ENCODE measurements around the gene RPRD1A. TPM values are rescaled to one million over a fixed set of nuclear protein-coding genes. Genes with fewer than 3 reads are reported as not detected.

RPRD1A gene
- total and polyA plus RNA-seq, 2 of the 4 experiments (the other 2 are of a cell fraction), result 23.3 to 27.2 TPM

- TF ChIP-seq MAZ (IDR thresholded peaks at IDR 0.05; ENCODE audit: borderline replicate concordance, low read depth, low read length) (no peak), RCOR1 (IDR thresholded peaks at IDR 0.05; ENCODE audit: insufficient replicate concordance, low read length) (no peak), POLR2A (IDR thresholded peaks at IDR 0.05; ENCODE audit: low read depth, low read length) (no peak), MAFK (IDR thresholded peaks at IDR 0.05; ENCODE audit: low read depth, low read length) (no peak), CTCF (conservative IDR thresholded peaks at IDR 0.05; ENCODE audit: low read depth, low read length) (no peak), SMC3 (IDR thresholded peaks at IDR 0.05; ENCODE audit: low read depth, low read length) (no peak), RAD21 (IDR thresholded peaks at IDR 0.05; ENCODE audit: low read length) (no peak), BHLHE40 (IDR thresholded peaks at IDR 0.05; ENCODE audit: low read depth, low read length) (no peak), CEBPB (IDR thresholded peaks at IDR 0.05; ENCODE audit: low read depth, low read length) (no peak), FOS (IDR thresholded peaks at IDR 0.05; ENCODE audit: low read depth, low read length) (no peak), ELK1 (IDR thresholded peaks at IDR 0.05; ENCODE audit: borderline replicate concordance, low read depth, low read length) (no peak), NFE2L2 (IDR thresholded peaks at IDR 0.05; ENCODE audit: low read depth, low read length) (no peak), MXI1 (IDR thresholded peaks at IDR 0.05; ENCODE audit: borderline replicate concordance, low read depth, low read length) (no peak), CHD1 (IDR thresholded peaks at IDR 0.05; ENCODE audit: low read depth, low read length) (no peak), RFX5 (IDR thresholded peaks at IDR 0.05; ENCODE audit: low read depth, low read length) (no peak), USF2 (IDR thresholded peaks at IDR 0.05; ENCODE audit: low read depth, low read length) (no peak)
- ChIA-PET POLR2A (ENCODE audit: unreplicated experiment) (no interaction called here), CTCF (no interaction called here)
- Histone ChIP-seq H2AK9ac (replicated peaks; ENCODE audit: low read depth, low read length, poor library complexity) (no peak overlapping the region), H3K27ac (ENCODE audit: insufficient read depth, low read length) (no peak overlapping the region), H4K91ac (ENCODE audit: insufficient read depth, low read depth, low read length) (no peak overlapping the region), H4K8ac (ENCODE audit: low read depth in 2 of 2, low read length in 2 of 2) (no peak overlapping the region), H2BK120ac (ENCODE audit: low read depth, low read length) (no peak overlapping the region), H3K4me2 (ENCODE audit: low read depth, low read length) (no peak overlapping the region), H2AK5ac (ENCODE audit: low read depth, low read length) (no peak overlapping the region), H3K36me3 (ENCODE audit: control insufficient read depth, insufficient read depth, low read length) (no peaks in the 10 kb centered on the region), H3K4ac (ENCODE audit: low read depth, low read length) (no peak overlapping the region), H3K4me1 (ENCODE audit: control insufficient read depth, insufficient read depth, low read length) (peaks cover 1% of the 10 kb centered on the region; the same call in 1 of the 2 replicates), H3K9me3 (ENCODE audit: control insufficient read depth, insufficient read depth, low read length) (peaks cover 5% of the 10 kb centered on the region; the same call in 1 of the 2 replicates), H3K9me1 (ENCODE audit: insufficient read depth, low read length) (no peaks in the 10 kb centered on the region), H3K79me1 (ENCODE audit: low read depth in 1 of 2, low read length in 2 of 2) (peaks cover 33 to 53% of the 10 kb centered on the region in 2 experiments), H3K23ac (ENCODE audit: low read depth, low read length) (no peak overlapping the region), H3K27me3 (ENCODE audit: control insufficient read depth, insufficient read depth, low read length) (no peaks in the 10 kb centered on the region), H3K9ac (ENCODE audit: low read depth, low read length) (no peak overlapping the region), H3K18ac (ENCODE audit: low read depth, low read length) (no peak overlapping the region), H3K4me3 (ENCODE audit: insufficient read depth, low read depth, low read length) (no peak overlapping the region), H2AFZ (replicated peaks; ENCODE audit: low read length, poor library complexity) (no peak overlapping the region), H3K56ac (ENCODE audit: extremely low read depth, insufficient read depth, low read length) (no peak overlapping the region), H4K5ac (ENCODE audit: low read depth, low read length) (no peak overlapping the region), H2BK15ac (ENCODE audit: low read depth, low read length) (no peak overlapping the region), H3K14ac (replicated peaks; ENCODE audit: low read depth, low read length) (no peak overlapping the region), H2BK5ac (ENCODE audit: low read depth, low read length, poor library complexity, severe bottlenecking) (no peak overlapping the region), H2BK20ac (ENCODE audit: low read depth, low read length) (no peak overlapping the region), H4K20me1 (ENCODE audit: insufficient read depth, low read length) (peaks cover 5% of the 10 kb centered on the region; the same call in 1 of the 2 replicates)
- in situ Hi-C loops (cut with MboI; ENCODE audit: low sequenced_read_pairs) (no loop called here), intact Hi-C loops (cut with micrococcal nuclease) (loop anchor here (5.0 kb wide), 1 partner anchor 33 kb away; the partner anchor contains the start of gene RPRD1A), dilution Hi-C loops (cut with HindIII; ENCODE audit: low sequenced_read_pairs, unreplicated experiment) (no loop called here)
- WGBS, 2 experiments (ENCODE audit: extremely low coverage in 2 of 2, insufficient read length in 1 of 2), result no CpG with 5 or more reads among the region's 1 CpG
- no peak for ATAC-seq (ENCODE audit: low read depth)
- BruUV-seq (replicated peaks), result no TSS peak
- DNase-seq, result no peak
These were observed 33.0 kb downstream of the RPRD1A start for GRCh38 chr18:36034299-36034895.

Data from IMR-90 (cell line).